NCI-H226 (cell line): ENCODE results near the gene PITX2.

Experiments used
- DNase-seq: peaks from one replicate; pipeline ENCODE4 v3.0.0-alpha.2; 2015

Gene PITX2

GRCh38 chr4:110621839-110622751 is 782 bp downstream of the PITX2 start:
- DNase-seq = no peak

- DNase-seq = no peak
Observed at GRCh38 chr4:110621328-110621812, 1.5 kb downstream of the PITX2 start.

- DNase-seq = no peak
Observed at GRCh38 chr4:110620691-110621327, 2.1 kb downstream of the PITX2 start.

GRCh38 chr4:110620322-110620690 is 2.6 kb downstream of the PITX2 start:
- DNase-seq = no peak

GRCh38 chr4:110619463-110620247 is 3.2 kb downstream of the PITX2 start:
- DNase-seq = no peak

GRCh38 chr4:110618581-110619462 is 4.1 kb downstream of the PITX2 start:
- DNase-seq = no peak

GRCh38 chr4:110617646-110618580 is 5.0 kb downstream of the PITX2 start:
- no peak for DNase-seq

GRCh38 chr4:110617075-110617640 is 5.7 kb downstream of the PITX2 start:
- DNase-seq = no peak

- no peak for DNase-seq
Observed at GRCh38 chr4:110616238-110617074, 6.4 kb downstream of the PITX2 start.

GRCh38 chr4:110615353-110616237 is 7.3 kb downstream of the PITX2 start:
- DNase-seq = no peak

- no peak for DNase-seq
Observed at GRCh38 chr4:110614976-110615352, 7.9 kb downstream of the PITX2 start.

- DNase-seq = no peak
Observed at GRCh38 chr4:110614173-110614963, 8.5 kb downstream of the PITX2 start.

GRCh38 chr4:110613745-110614144 is 9.1 kb downstream of the PITX2 start:
- no peak for DNase-seq

- no peak for DNase-seq
Observed at GRCh38 chr4:110612631-110613269, 10.1 kb downstream of the PITX2 start.

GRCh38 chr4:110611968-110612447 is 10.9 kb downstream of the PITX2 start:
- DNase-seq = no peak

GRCh38 chr4:110610940-110611831 is 11.7 kb downstream of the PITX2 start:
- no peak for DNase-seq
